K562 (cell line): Measurements from ENCODE around the gene BTF3L4. TPM values are rescaled to one million over a fixed set of nuclear protein-coding genes. Genes with fewer than 3 reads are reported as not detected.

ENCODE experiments used
- ASH1L ChIP-seq: fragments of 450-650 bp; IDR thresholded peaks from 2 replicates; pipeline ENCODE4 v1.6.1; 2018; ENCODE audit warnings: borderline replicate concordance, mild to moderate bottlenecking, low read depth; ENCODE audit not compliant: partially characterized antibody
- ATF3 ChIP-seq, 2 experiments: fragments of 450-650 bp in 1 of 2; sonication (generic) in 1 of 2; formaldehyde crosslinking in 1 of 2; IDR thresholded peaks in 1 of 2; conservative IDR thresholded peaks in 1 of 2; 2 replicates each; pipeline versions ENCODE4 v1.6.1 to v1.8.1; 2016 to 2023; ENCODE audit warnings: mild to moderate bottlenecking in 2 of 2, moderate library complexity in 2 of 2, inconsistent platforms in 1 of 2, missing genetic modification reagents in 1 of 2
- E2F3 ChIP-seq: fragments of 250-450 bp; sonication (Bioruptor Pico); IDR thresholded peaks from 2 replicates; pipeline ENCODE4 v1.4.0; 2020; ENCODE audit warnings: mild to moderate bottlenecking
- E2F6 ChIP-seq, 2 experiments: IDR thresholded peaks; 2 replicates each; pipeline ENCODE4 v1.6.1; 2011; ENCODE audit warnings: borderline replicate concordance in 1 of 2, control low read depth in 1 of 2, low read depth in 1 of 2, low read length in 1 of 2, mild to moderate bottlenecking in 1 of 2, mixed read lengths in 1 of 2, moderate library complexity in 1 of 2; ENCODE audit not compliant: insufficient read depth in 1 of 2, insufficient read length in 1 of 2, poor library complexity in 1 of 2, severe bottlenecking in 1 of 2; ENCODE audit errors: extremely low read depth in 1 of 2
- HDAC2 ChIP-seq: fragments of 450-650 bp; IDR thresholded peaks from 2 replicates; pipeline ENCODE4 v1.6.1; 2016; ENCODE audit warnings: mild to moderate bottlenecking
- HMG20B ChIP-seq: fragments of 250-450 bp; sonication (Bioruptor Pico); IDR thresholded peaks from 2 replicates; pipeline ENCODE4 v1.5.0; 2021; ENCODE audit warnings: mild to moderate bottlenecking
- JUNB ChIP-seq: fragments of 450-650 bp; formaldehyde crosslinking; conservative IDR thresholded peaks from 2 replicates; pipeline ENCODE4 v1.4.0; 2020; ENCODE audit warnings: mild to moderate bottlenecking
- KAT8 ChIP-seq: fragments of 450-650 bp; IDR thresholded peaks from 2 replicates; pipeline ENCODE4 v1.6.1; 2016; ENCODE audit warnings: low read depth, mild to moderate bottlenecking
- L3MBTL2 ChIP-seq: fragments of 450-650 bp; IDR thresholded peaks from 2 replicates; pipeline ENCODE4 v1.6.1; 2016; ENCODE audit warnings: mild to moderate bottlenecking, moderate library complexity
- NFIC ChIP-seq: fragments of 450-650 bp; IDR thresholded peaks from 2 replicates; pipeline ENCODE4 v1.6.1; 2017; ENCODE audit warnings: mild to moderate bottlenecking, inconsistent platforms
- NFRKB ChIP-seq: fragments of 450-650 bp; IDR thresholded peaks from 2 replicates; pipeline ENCODE4 v1.6.1; 2016; ENCODE audit warnings: low read depth
- POLR2AphosphoS2 ChIP-seq: IDR thresholded peaks from 2 replicates; pipeline ENCODE4 v1.6.1; 2012; ENCODE audit warnings: low read length, improper control_type of control experiment
- SLC30A9 ChIP-seq: fragments of 250-450 bp; sonication (Bioruptor Pico); IDR thresholded peaks from 2 replicates; pipeline ENCODE4 v1.8.0; 2022; ENCODE audit warnings: mild to moderate bottlenecking, moderate library complexity
- SMAD3 ChIP-seq: fragments of 450-650 bp; formaldehyde crosslinking; conservative IDR thresholded peaks from 2 replicates; pipeline ENCODE4 v1.4.0; 2020; ENCODE audit warnings: mild to moderate bottlenecking
- SMC3 ChIP-seq: conservative IDR thresholded peaks from 2 replicates; pipeline ENCODE4 v1.6.1; 2011; ENCODE audit warnings: low read depth, low read length, improper control_type of control experiment; ENCODE audit not compliant: insufficient read depth
- SOX6 ChIP-seq: fragments of 450-650 bp; IDR thresholded peaks from 2 replicates; pipeline ENCODE4 v1.6.1; 2014; ENCODE audit warnings: mild to moderate bottlenecking
- TAF7 ChIP-seq: fragments of 450-650 bp; IDR thresholded peaks from 2 replicates; pipeline ENCODE4 v1.6.1; 2016; ENCODE audit warnings: missing genetic modification characterization, missing compliant biosample characterization
- YY1 ChIP-seq, 3 experiments: IDR thresholded peaks; 2 replicates each; pipeline ENCODE4 v1.6.1; 2011; ENCODE audit warnings: low read length in 2 of 3, mild to moderate bottlenecking in 2 of 3, moderate library complexity in 2 of 3, borderline replicate concordance in 1 of 3, control low read depth in 1 of 3, low read depth in 1 of 3; ENCODE audit not compliant: insufficient read depth in 3 of 3, insufficient replicate concordance in 2 of 3, control insufficient read depth in 1 of 3, insufficient read length in 1 of 3; ENCODE audit errors: extremely low read depth in 1 of 3
- ZBED1 ChIP-seq: IDR thresholded peaks from 2 replicates; pipeline ENCODE4 v1.6.1; 2014
- ZNF121 ChIP-seq: sonication (generic); formaldehyde crosslinking; conservative IDR thresholded peaks from 2 replicates; pipeline ENCODE4 v1.8.0; 2022; ENCODE audit warnings: missing genetic modification reagents
- ZNF175 ChIP-seq: fragments of 200-800 bp; sonication (Bioruptor generic); IDR thresholded peaks from 2 replicates; pipeline ENCODE4 v1.6.1; 2016; ENCODE audit warnings: low read depth, mild to moderate bottlenecking, missing genetic modification characterization, missing compliant biosample characterization
- ZNF311 ChIP-seq: fragments of 250-450 bp; sonication (Bioruptor Pico); IDR thresholded peaks from 2 replicates; pipeline ENCODE4 v1.4.0; 2020; ENCODE audit warnings: mild to moderate bottlenecking, moderate library complexity
- ZZZ3 ChIP-seq: fragments of 450-650 bp; IDR thresholded peaks from 2 replicates; pipeline ENCODE4 v1.6.1; 2016; ENCODE audit warnings: antibody characterized with exemption, mild to moderate bottlenecking, moderate library complexity
- polyA plus RNA-seq, 8 experiments: library from polyadenylated mRNA; depleted of rRNA in 4 of 8; stranded (reverse) in 5 of 8; unstranded in 3 of 8; fragments of >200 nt; fragmentation: Nextera tagmentation in 2 of 8; fragmentation: Illumina TruSeq in 1 of 8; extraction: Ambion mirVana in 2 of 8; extraction: Trizol in 1 of 8; gene quantifications; 2 replicates each; pipeline versions ENCODE4 v1.2.1 to v1.2.3, GENCODE V29; 2011 to 2014; ENCODE audit warnings: inconsistent platforms in 1 of 8, missing spikeins in 1 of 8
- total RNA-seq, 7 experiments: library from RNA; depleted of rRNA in 6 of 7; stranded (reverse); fragments of >200 nt in 6 of 7; fragmentation: Illumina TruSeq in 2 of 7; extraction: Trizol in 2 of 7; gene quantifications; 2 replicates each; pipeline versions ENCODE4 v1.2.1 to v1.2.3, GENCODE V29; 2011 to 2021; ENCODE audit warnings: low replicate concordance in 1 of 7

Gene BTF3L4
- total and polyA plus RNA-seq, 9 of the 15 experiments (the other 6 are each of a cell fraction or from before 2014, with no cell fraction given) = 40.1 to 106 (median 88.8) TPM

DNA sequence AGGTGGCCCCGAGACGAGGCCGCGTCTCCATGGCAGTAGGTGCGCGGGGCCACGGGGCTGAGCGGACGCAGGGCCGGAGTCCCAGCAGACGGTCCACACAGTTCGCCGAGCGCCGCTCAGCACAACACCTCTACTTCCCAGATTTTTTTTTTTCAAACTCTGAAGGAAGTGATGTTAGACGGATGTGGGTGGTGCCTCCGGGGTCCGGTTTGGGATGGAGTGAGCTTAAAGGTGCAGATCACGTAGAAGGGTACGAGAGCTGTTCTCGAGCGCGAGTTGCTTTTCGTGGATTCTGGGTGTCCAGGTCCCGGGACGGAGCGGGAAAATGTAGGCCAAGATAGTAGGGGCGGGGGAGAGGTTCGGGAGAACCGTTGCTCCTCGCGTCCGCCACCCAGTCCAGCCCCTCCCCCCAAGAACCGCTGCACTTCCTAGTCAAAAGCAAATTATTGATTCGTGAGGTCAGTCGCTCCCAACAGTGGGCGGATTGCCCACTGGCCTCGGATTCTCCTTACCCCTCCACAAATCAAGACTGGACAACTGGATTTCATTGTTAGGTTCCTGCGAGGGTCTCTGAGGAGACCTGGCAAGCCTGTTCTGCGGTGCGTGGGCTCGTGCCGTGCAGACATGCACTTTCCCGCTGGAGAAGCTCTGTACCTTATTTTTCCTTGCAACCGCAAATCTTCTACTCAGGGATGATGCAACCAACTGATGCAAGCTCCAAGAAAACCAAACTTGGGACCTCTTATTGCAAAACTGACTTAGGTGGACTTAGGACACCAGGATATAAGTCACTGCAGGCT lies 829 bp upstream of the BTF3L4 start, which contains the start of gene TXNDC12 (continued):
- TF ChIP-seq YY1 (IDR thresholded peaks at IDR 0.05; ENCODE audit: borderline replicate concordance in 1 of 3, control insufficient read depth in 1 of 3, extremely low read depth in 1 of 3, insufficient read depth in 3 of 3, insufficient read length in 1 of 3, insufficient replicate concordance in 2 of 3, low read depth in 1 of 3, low read length in 2 of 3) (peak in 2 of 3 experiments; percentile 21 to 38), ZNF121 (CRISPR knock-in tag) (no peak), ZBED1 (no peak; the same call in 1 of the 2 replicates), ZNF175 (peak; percentile 46; the same call in 1 of the 2 replicates), ASH1L (no peak), JUNB (CRISPR knock-in tag) (peak; percentile 36; the same call in 1 of the 2 replicates), KAT8 (no peak), SMAD3 (CRISPR knock-in tag) (0 out of 2 replicates have a peak, but pooled peaks have one; percentile 23), SLC30A9 (CRISPR knock-in tag) (no peak), NFRKB (0 out of 2 replicates have a peak, but pooled peaks have one; percentile 92), HDAC2 (no peak; the same call in 1 of the 2 replicates), ZNF311 (CRISPR knock-in tag) (no peak; the same call in 1 of the 2 replicates), E2F3 (no peak), L3MBTL2 (peak; percentile 67; the same call in 1 of the 2 replicates), NFIC (peak; percentile 85), ATF3 (IDR thresholded peaks at IDR 0.05) (peak; percentile 99), ATF3 (CRISPR knock-in tag; conservative IDR thresholded peaks at IDR 0.05) (peak; percentile 93), E2F6 (IDR thresholded peaks at IDR 0.05; ENCODE audit: borderline replicate concordance in 1 of 2, extremely low read depth in 1 of 2, insufficient read depth in 1 of 2, insufficient read length in 1 of 2, low read depth in 1 of 2, low read length in 1 of 2, poor library complexity in 1 of 2, severe bottlenecking in 1 of 2) (peak; percentile 43 to 52), TAF7 (peak; percentile 63), HMG20B (CRISPR knock-in tag) (peak; percentile 48; the same call in 1 of the 2 replicates), SMC3 (no peak), ZZZ3 (no peak), SOX6 (peak; percentile 10; the same call in 1 of the 2 replicates), POLR2AphosphoS2 (0 out of 2 replicates have a peak, but pooled peaks have one; percentile 76)
